ENCODE measurements around the gene NOX5.

GRCh38 chr15:69094124-69094921, 79.8 kb downstream of the NOX5 start:
- no peak for TF ChIP-seq POLR2A (IDR thresholded peaks at IDR 0.05)
- TF ChIP-seq, protein P1, sequence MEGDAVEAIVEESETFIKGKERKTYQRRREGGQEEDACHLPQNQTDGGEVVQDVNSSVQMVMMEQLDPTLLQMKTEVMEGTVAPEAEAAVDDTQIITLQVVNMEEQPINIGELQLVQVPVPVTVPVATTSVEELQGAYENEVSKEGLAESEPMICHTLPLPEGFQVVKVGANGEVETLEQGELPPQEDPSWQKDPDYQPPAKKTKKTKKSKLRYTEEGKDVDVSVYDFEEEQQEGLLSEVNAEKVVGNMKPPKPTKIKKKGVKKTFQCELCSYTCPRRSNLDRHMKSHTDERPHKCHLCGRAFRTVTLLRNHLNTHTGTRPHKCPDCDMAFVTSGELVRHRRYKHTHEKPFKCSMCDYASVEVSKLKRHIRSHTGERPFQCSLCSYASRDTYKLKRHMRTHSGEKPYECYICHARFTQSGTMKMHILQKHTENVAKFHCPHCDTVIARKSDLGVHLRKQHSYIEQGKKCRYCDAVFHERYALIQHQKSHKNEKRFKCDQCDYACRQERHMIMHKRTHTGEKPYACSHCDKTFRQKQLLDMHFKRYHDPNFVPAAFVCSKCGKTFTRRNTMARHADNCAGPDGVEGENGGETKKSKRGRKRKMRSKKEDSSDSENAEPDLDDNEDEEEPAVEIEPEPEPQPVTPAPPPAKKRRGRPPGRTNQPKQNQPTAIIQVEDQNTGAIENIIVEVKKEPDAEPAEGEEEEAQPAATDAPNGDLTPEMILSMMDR (IDR thresholded peaks at IDR 0.05) = no peak
